22Rv1 (cell line): ENCODE results near the gene PML.

Source experiments
- ZFX ChIP-seq: fragments of 450-650 bp; IDR thresholded peaks from 2 replicates; pipeline ENCODE4 v1.6.1; 2017; ENCODE audit warnings: antibody characterized with exemption, borderline replicate concordance
- TF ChIP-seq, protein P1 (sequence below): fragments of 450-650 bp; IDR thresholded peaks from 2 replicates; pipeline ENCODE4 v1.5.1; 2017; ENCODE audit warnings: mild to moderate bottlenecking

GRCh38 chr15:74040109-74040850 is 45.8 kb downstream of the PML start:
- TF ChIP-seq, protein P1, sequence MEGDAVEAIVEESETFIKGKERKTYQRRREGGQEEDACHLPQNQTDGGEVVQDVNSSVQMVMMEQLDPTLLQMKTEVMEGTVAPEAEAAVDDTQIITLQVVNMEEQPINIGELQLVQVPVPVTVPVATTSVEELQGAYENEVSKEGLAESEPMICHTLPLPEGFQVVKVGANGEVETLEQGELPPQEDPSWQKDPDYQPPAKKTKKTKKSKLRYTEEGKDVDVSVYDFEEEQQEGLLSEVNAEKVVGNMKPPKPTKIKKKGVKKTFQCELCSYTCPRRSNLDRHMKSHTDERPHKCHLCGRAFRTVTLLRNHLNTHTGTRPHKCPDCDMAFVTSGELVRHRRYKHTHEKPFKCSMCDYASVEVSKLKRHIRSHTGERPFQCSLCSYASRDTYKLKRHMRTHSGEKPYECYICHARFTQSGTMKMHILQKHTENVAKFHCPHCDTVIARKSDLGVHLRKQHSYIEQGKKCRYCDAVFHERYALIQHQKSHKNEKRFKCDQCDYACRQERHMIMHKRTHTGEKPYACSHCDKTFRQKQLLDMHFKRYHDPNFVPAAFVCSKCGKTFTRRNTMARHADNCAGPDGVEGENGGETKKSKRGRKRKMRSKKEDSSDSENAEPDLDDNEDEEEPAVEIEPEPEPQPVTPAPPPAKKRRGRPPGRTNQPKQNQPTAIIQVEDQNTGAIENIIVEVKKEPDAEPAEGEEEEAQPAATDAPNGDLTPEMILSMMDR: no peak
- TF ChIP-seq ZFX: no peak
